Ishikawa (cell line): ENCODE data around the gene MAML2.

ENCODE experiments used
- CEBPB ChIP-seq: IDR thresholded peaks from 2 replicates; pipeline ENCODE4 v1.6.1; 2012
- CREB1 ChIP-seq: IDR thresholded peaks from 2 replicates; pipeline ENCODE4 v1.6.1; 2012; ENCODE audit warnings: low read depth
- EGR1 ChIP-seq: IDR thresholded peaks from 2 replicates; pipeline ENCODE4 v1.6.1; 2012
- EP300 ChIP-seq: IDR thresholded peaks from 2 replicates; pipeline ENCODE4 v1.6.1; 2012; ENCODE audit warnings: borderline replicate concordance
- FOXM1 ChIP-seq: IDR thresholded peaks from 2 replicates; pipeline ENCODE4 v1.6.1; 2012; ENCODE audit warnings: low read depth, borderline replicate concordance
- NFIC ChIP-seq: IDR thresholded peaks from 2 replicates; pipeline ENCODE4 v1.6.1; 2012
- RAD21 ChIP-seq: IDR thresholded peaks from 2 replicates; pipeline ENCODE4 v1.6.1; 2012; ENCODE audit warnings: low read depth
- TAF1 ChIP-seq: IDR thresholded peaks from 2 replicates; pipeline ENCODE4 v1.6.1; 2012; ENCODE audit warnings: low read depth, mild to moderate bottlenecking
- TCF12 ChIP-seq: IDR thresholded peaks from 2 replicates; pipeline ENCODE4 v1.6.1; 2012; ENCODE audit warnings: low read depth
- TEAD4 ChIP-seq: IDR thresholded peaks from 2 replicates; pipeline ENCODE4 v1.6.1; 2012
- YY1 ChIP-seq: IDR thresholded peaks from 2 replicates; pipeline ENCODE4 v1.6.1; 2012; ENCODE audit warnings: low read depth
- ZBTB7A ChIP-seq: IDR thresholded peaks from 2 replicates; pipeline ENCODE4 v1.6.1; 2012; ENCODE audit warnings: low read depth
- TF ChIP-seq, protein P1 (sequence below): IDR thresholded peaks from 2 replicates; pipeline ENCODE4 v1.6.1; 2012
- TF ChIP-seq, protein P2 (sequence below): IDR thresholded peaks from 2 replicates; pipeline ENCODE4 v1.6.1; 2012; ENCODE audit warnings: low read depth, mild to moderate bottlenecking
- TF ChIP-seq, protein P3 (sequence below): IDR thresholded peaks from 2 replicates; pipeline ENCODE4 v1.6.1; 2012

The MAML2 gene

DNA sequence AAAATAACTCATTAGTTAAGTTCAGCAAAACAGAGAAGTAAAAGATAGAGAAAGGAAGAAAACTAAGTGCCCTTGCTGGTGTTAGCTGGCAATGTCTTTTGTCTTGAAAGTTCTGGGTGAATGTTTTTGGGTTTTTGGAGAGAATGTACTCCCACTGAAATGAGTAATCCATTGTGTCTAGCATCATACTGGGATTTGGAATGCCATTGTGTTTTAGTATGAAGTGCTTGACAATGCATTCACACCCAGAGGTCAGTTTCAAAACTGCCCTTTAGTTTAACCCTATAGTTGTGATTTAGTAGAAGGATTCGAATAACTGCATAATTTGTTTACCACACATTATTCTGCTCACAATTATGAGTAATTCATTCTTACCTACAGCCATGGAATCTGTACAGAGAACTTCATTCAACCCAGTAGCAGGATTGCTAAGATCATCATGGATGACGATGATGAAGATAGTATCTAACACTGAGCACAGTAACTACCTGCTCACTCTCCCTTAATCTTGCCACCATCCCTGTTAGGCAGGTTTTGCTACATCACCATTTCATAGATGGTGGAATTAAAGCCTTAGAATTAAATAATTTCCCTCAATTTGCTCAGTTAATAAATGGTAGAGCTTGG lies 33.9 kb downstream of the MAML2 start:
- TF ChIP-seq EP300, result peak; percentile 90
- TF ChIP-seq TCF12, result peak; percentile 78
- TF ChIP-seq TEAD4, result peak; percentile 88
- TF ChIP-seq CEBPB, result 0 out of 2 replicates have a peak, but pooled peaks have one; percentile 33
- no peak for TF ChIP-seq YY1
- peak; percentile 25; the same call in 1 of the 2 replicates for TF ChIP-seq RAD21
- no peak for TF ChIP-seq CREB1
- peak; percentile 48 for TF ChIP-seq EGR1
- TF ChIP-seq FOXM1, result peak; percentile 80
- peak; percentile 60; the same call in 1 of the 2 replicates for TF ChIP-seq NFIC
- TF ChIP-seq, protein P1, sequence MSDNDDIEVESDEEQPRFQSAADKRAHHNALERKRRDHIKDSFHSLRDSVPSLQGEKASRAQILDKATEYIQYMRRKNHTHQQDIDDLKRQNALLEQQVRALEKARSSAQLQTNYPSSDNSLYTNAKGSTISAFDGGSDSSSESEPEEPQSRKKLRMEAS, result no peak
- TF ChIP-seq, protein P2, sequence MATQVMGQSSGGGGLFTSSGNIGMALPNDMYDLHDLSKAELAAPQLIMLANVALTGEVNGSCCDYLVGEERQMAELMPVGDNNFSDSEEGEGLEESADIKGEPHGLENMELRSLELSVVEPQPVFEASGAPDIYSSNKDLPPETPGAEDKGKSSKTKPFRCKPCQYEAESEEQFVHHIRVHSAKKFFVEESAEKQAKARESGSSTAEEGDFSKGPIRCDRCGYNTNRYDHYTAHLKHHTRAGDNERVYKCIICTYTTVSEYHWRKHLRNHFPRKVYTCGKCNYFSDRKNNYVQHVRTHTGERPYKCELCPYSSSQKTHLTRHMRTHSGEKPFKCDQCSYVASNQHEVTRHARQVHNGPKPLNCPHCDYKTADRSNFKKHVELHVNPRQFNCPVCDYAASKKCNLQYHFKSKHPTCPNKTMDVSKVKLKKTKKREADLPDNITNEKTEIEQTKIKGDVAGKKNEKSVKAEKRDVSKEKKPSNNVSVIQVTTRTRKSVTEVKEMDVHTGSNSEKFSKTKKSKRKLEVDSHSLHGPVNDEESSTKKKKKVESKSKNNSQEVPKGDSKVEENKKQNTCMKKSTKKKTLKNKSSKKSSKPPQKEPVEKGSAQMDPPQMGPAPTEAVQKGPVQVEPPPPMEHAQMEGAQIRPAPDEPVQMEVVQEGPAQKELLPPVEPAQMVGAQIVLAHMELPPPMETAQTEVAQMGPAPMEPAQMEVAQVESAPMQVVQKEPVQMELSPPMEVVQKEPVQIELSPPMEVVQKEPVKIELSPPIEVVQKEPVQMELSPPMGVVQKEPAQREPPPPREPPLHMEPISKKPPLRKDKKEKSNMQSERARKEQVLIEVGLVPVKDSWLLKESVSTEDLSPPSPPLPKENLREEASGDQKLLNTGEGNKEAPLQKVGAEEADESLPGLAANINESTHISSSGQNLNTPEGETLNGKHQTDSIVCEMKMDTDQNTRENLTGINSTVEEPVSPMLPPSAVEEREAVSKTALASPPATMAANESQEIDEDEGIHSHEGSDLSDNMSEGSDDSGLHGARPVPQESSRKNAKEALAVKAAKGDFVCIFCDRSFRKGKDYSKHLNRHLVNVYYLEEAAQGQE, result no peak

DNA sequence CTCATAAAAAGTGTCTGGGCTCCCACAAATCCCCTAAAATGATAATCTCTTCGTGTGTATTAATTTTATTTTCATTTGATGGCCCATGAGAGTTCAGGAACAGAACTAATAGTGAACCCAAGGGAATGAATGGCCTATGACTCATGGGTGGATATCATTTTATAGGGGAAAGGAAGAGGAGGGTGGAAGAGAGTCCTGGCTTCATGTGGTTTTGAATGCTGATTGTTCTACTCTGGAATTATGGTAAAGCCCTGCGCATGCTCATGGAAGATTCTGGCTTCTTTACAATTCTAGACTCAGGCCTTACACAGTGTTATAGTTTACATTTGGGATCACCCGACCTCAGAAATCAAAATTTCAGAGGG lies 35.2 kb downstream of the MAML2 start:
- TF ChIP-seq TCF12, result peak; percentile 42
- TF ChIP-seq TAF1, result no peak
- TF ChIP-seq EP300, result peak; percentile 47; the same call in 1 of the 2 replicates
- 0 out of 2 replicates have a peak, but pooled peaks have one; percentile 3 for TF ChIP-seq RAD21
- TF ChIP-seq CREB1, result no peak
- TF ChIP-seq, protein P3, sequence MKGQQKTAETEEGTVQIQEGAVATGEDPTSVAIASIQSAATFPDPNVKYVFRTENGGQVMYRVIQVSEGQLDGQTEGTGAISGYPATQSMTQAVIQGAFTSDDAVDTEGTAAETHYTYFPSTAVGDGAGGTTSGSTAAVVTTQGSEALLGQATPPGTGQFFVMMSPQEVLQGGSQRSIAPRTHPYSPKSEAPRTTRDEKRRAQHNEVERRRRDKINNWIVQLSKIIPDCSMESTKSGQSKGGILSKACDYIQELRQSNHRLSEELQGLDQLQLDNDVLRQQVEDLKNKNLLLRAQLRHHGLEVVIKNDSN, result no peak
- TF ChIP-seq NFIC, result 0 out of 2 replicates have a peak, but pooled peaks have one; percentile 24
- TF ChIP-seq YY1, result peak; percentile 46; the same call in 1 of the 2 replicates

DNA sequence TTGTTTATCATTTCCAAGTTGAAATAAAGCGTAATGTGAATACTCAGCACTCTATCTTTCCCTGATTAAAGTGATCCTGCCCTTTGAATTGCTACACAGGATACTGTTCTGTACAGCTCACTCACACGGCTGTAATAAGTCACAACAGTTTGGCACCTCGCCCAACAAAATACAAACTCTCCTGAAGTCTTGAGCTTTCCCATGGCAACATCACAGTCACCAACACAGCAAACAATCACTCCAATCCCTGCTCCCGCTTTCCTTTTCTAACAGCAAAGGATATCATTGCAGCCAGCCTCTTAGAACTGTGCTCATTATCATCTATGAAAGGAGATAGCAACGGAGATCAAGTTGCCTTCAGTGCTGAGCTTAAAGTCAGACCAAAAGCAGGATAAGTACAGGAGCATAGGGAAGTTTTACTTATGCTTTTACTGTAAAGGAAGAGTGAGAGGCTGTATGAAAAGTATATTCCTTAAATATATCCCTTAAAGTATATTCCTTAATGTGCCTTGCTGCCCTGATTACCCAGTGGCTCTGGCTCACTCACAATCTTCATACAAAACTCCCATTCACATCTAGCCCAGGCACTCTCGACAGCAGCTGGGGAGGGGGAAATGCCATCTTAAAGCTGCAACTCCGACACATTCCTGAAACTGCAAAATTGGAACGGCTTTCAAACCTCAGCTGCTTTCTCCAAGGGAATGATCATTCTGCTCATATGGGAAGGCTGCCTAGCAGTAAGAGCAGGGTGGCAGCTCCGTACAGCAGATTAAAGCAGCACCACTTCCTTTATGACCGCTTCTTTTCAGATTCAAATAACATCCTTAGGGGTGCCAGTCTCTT lies 35.8 kb downstream of the MAML2 start:
- TF ChIP-seq RAD21 (0 out of 2 replicates have a peak, but pooled peaks have one; percentile 0), NFIC (peak; percentile 82), FOXM1 (no peak), CREB1 (no peak), ZBTB7A (no peak), TAF1 (no peak), TCF12 (peak; percentile 55; the same call in 1 of the 2 replicates)
- TF ChIP-seq, protein P2, result no peak

GRCh38 chr11:96306600-96306932 lies 36.4 kb downstream of the MAML2 start:
- TF ChIP-seq, protein P1, result no peak
- TF ChIP-seq YY1, result no peak
- TF ChIP-seq EP300, result no peak
- TF ChIP-seq TAF1, result no peak
- TF ChIP-seq, protein P2, result no peak
- no peak for TF ChIP-seq RAD21
- no peak for TF ChIP-seq NFIC
- no peak for TF ChIP-seq TCF12
- no peak for TF ChIP-seq EGR1
- TF ChIP-seq FOXM1, result no peak
- TF ChIP-seq ZBTB7A, result no peak
- no peak for TF ChIP-seq CEBPB
- TF ChIP-seq, protein P3, result no peak
